Body of pancreas (tissue), 4 donors: Measurements from ENCODE around the gene UST. TPM values are rescaled to one million over a fixed set of nuclear protein-coding genes. Genes with fewer than 3 reads are reported as not detected.
"Not testable (repeated sequence)": the region's sequence is repeated elsewhere in the genome, so short reads cannot be mapped to it uniquely, and the experiment has no call there.

ENCODE experiments used
- ATAC-seq: fragments of 150-250 bp; one replicate; pipeline ENCODE4 v1.9.1; 2016
- DNase-seq, 4 donors: peaks; one replicate each; pipeline ENCODE4 v3.0.0-alpha.2; 2019
- H3K27ac ChIP-seq, 4 donors: fragments of 200-600 bp; sonication (generic); 1 replicate in 3 of 4; 2 replicates in 1 of 4; pipeline versions ENCODE4 v1.5.1 to v1.6.1; 2016 to 2019; ENCODE audit warnings: mild to moderate bottlenecking in 1 of 4, mixed read lengths in 1 of 4, moderate library complexity in 1 of 4
- H3K27me3 ChIP-seq, 2 donors: fragments of 200-600 bp; sonication (generic); one replicate each; pipeline ENCODE4 v1.6.0; 2016; ENCODE audit warnings: mild to moderate bottlenecking in 1 of 2
- H3K36me3 ChIP-seq, 2 donors: fragments of 200-600 bp; sonication (generic); replicated peaks in 1 of 2; 2 replicates each; pipeline ENCODE4 v1.5.1; 2016; ENCODE audit warnings: low read depth in 2 of 2; ENCODE audit not compliant: insufficient read depth in 1 of 2
- H3K4me1 ChIP-seq: fragments of 200-600 bp; sonication (generic); one replicate; pipeline ENCODE4 v1.6.0; 2016
- H3K4me3 ChIP-seq, 2 donors: fragments of 200-600 bp; sonication (generic); 1 replicate in 1 of 2; 2 replicates in 1 of 2; pipeline ENCODE4 v1.5.1; 2016 to 2019
- H3K9me3 ChIP-seq, 3 donors: fragments of 200-600 bp; sonication (generic); 1 replicate in 2 of 3; 2 replicates in 1 of 3; pipeline ENCODE4 v1.5.1; 2016
- CTCF ChIP-seq, 7 experiments: fragments of 450-650 bp in 4 of 7; fragments of 200-600 bp in 3 of 7; sonication (generic) in 3 of 7; IDR thresholded peaks; one replicate each; pipeline ENCODE4 v1.5.1; 2016 to 2019; ENCODE audit warnings: antibody characterized with exemption in 7 of 7
- POLR2A ChIP-seq, 3 donors: fragments of 450-650 bp; IDR thresholded peaks; one replicate each; pipeline ENCODE4 v1.6.1; 2016; ENCODE audit warnings: antibody characterized with exemption in 3 of 3, mild to moderate bottlenecking in 2 of 3
- WGBS, 2 donors: methylation state at CpG; one replicate each; pipeline ENCODE4 v1.1.5; 2017; 5-methylcytosine and 5-hydroxymethylcytosine counted together
- intact Hi-C: fragments of 100-400 bp; cut with DNase I; formaldehyde crosslinking; loops from one replicate; pipeline ENCODE4 v1.15.1; 2023
- total RNA-seq, 2 donors: library from RNA; depleted of rRNA; stranded (reverse); fragments of >200 nt; gene quantifications; one replicate each; pipeline ENCODE4 v1.1.0, GENCODE V29; 2016

The UST gene
- total RNA-seq, 2 donors from 2014 or later: 11.4 to 28.3 TPM

DNA sequence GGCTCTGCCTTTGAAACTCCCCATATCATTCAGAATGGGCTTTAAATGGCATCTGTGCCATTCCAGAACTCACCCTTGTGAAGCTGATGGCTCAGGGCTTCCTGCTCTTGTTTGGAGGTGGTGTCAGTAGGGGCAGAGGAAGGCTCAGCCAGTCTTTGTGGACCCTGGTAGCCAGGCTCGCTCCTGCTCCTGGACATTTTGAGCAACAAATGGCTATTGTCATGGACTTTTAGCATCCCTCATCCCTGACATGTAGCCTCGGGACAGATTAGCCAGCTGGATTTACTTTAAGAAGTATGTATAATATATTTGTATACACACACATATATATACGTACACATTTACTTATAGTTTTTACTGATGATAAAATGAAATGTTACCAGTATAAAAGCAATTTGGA lies 104.1 kb downstream of the UST start:
- 91 to 96% methylated on average over 3 of the region's 3 CpGs for WGBS, 2 donors
- Histone ChIP-seq H3K27me3 (no peaks in the 10 kb centered on the region), H3K4me3 (no peak overlapping the region), H3K9me3 (no peaks in the 10 kb centered on the region), H3K36me3 (no peaks in the 10 kb centered on the region), H3K4me1 (peaks cover 80% of the 10 kb centered on the region), H3K27ac (peak overlapping the region in 2 of 4 donors; percentile 48 to 69)
- ATAC-seq (no peak), DNase-seq (no peak)
- TF ChIP-seq POLR2A (IDR thresholded peaks at IDR 0.05) (no peak), CTCF (IDR thresholded peaks at IDR 0.05) (no peak)
- intact Hi-C loops: no loop called here

GRCh38 chr6:148851683-148852556 lies 105.1 kb downstream of the UST start:
- WGBS, 2 donors: 37 to 51% methylated on average over 16 of the region's 16 CpGs
- Histone ChIP-seq H3K36me3 (no peaks in the 10 kb centered on the region), H3K9me3 (no peaks in the 10 kb centered on the region), H3K4me3 (no peak overlapping the region), H3K27ac (peak overlapping the region; percentile 58 to 76 (median 68)), H3K27me3 (no peaks in the 10 kb centered on the region), H3K4me1 (peaks cover 79% of the 10 kb centered on the region)
- peak; percentile 70 to 86 (median 78) for DNase-seq
- intact Hi-C loops: no loop called here
- ATAC-seq: peak; percentile 82
- TF ChIP-seq POLR2A (IDR thresholded peaks at IDR 0.05): peak in 1 of 3 donors; percentile 14
- TF ChIP-seq CTCF (IDR thresholded peaks at IDR 0.05): peak in 1 of 7 experiments; percentile 3

- no peaks in the 10 kb centered on the region for H3K36me3 ChIP-seq
- H3K4me3 ChIP-seq: no peak overlapping the region
- H3K9me3 ChIP-seq: no peaks in the 10 kb centered on the region
- H3K27me3 ChIP-seq: no peaks in the 10 kb centered on the region
- peak overlapping the region in 3 of 4 donors; percentile 58 to 76 (median 69) for H3K27ac ChIP-seq
- intact Hi-C loops: no loop called here
- no peak for ATAC-seq
- H3K4me1 ChIP-seq: peaks cover 71% of the 10 kb centered on the region
- 71 to 74% methylated on average over 6 of the region's 6 CpGs for WGBS, 2 donors
- DNase-seq: no peak
- no peak for TF ChIP-seq CTCF (IDR thresholded peaks at IDR 0.05)
- TF ChIP-seq POLR2A (IDR thresholded peaks at IDR 0.05): no peak
Observed at GRCh38 chr6:148852688-148853087, 105.9 kb downstream of the UST start.

DNA sequence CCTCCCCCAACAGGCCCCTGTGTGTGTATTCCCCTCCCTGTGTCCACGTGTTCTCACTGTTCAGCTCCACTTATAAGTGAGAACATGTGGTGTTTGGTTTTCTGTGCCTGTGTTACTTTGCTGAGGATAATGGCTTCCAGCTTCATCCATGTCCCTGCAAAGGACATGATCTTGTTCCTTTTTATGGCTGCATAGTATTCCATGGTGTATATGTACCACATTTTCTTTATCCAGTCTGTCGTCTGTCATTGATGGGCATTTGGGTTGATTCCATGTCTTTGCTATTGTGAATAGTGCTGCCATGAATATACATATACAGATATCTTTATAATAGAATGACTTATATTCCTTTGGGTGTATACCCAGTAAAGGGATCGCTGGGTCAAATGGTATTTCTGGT lies 106.3 kb downstream of the UST start:
- H3K36me3 ChIP-seq, intact Hi-C loops, DNase-seq, ATAC-seq, H3K27me3 ChIP-seq, H3K9me3 ChIP-seq, H3K4me3 ChIP-seq: not testable (repeated sequence)
- Histone ChIP-seq H3K27ac (peak overlapping the region in 3 of 4 donors; percentile 58 to 76 (median 69)), H3K4me1 (peaks cover 67% of the 10 kb centered on the region)
- WGBS, 2 donors: 90 to 98% methylated on average over 3 of the region's 3 CpGs

DNA sequence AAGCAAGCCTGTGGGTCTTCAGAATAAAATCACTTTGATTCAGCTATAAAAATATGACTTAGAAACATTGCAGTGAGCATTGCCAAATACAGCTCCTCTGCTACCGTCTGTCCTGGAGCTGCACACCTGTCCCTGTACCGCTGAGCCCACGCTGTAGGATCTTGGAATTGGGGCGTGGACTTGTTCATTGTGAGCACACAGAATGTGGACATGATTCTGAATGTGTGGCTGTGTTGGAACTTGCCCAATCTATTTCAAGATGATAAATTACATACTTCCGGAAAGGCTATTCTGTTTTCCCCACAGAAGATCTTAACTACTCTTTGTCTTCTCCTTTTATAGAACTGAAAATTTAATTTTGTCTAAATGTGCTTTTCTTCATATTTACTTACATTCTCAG lies 107.3 kb downstream of the UST start:
- DNase-seq (peak in 3 of 4 donors; percentile 21 to 42 (median 37)), ATAC-seq (no peak)
- no peak overlapping the region for H3K4me3 ChIP-seq
- no peak for TF ChIP-seq POLR2A (IDR thresholded peaks at IDR 0.05)
- H3K27ac ChIP-seq: no peak overlapping the region
- intact Hi-C loops: no loop called here
- no peaks in the 10 kb centered on the region for H3K9me3 ChIP-seq
- no peaks in the 10 kb centered on the region for H3K36me3 ChIP-seq
- no peaks in the 10 kb centered on the region for H3K27me3 ChIP-seq
- WGBS, 2 donors: 0 to 4% methylated on average over 5 of the region's 5 CpGs
- peaks cover 57% of the 10 kb centered on the region for H3K4me1 ChIP-seq
